Activated B cell treated with CpG ODN at 0.5 μM for 24 hours (primary cell): ENCODE data around the gene FOXL1. TPM values are rescaled to one million over a fixed set of nuclear protein-coding genes. Genes with fewer than 3 reads are reported as not detected.
A peak's percentile ranks its signal among the peaks of the same experiment; 100 is the strongest.

Experiments used
- ATAC-seq: fragments of 200-7000 bp; cut with Tn5 transposase; one replicate; pipeline ENCODE4 v1.10.0; 2021; ENCODE audit warnings: low read depth, mild to moderate bottlenecking, moderate library complexity
- CTCF ChIA-PET: fragments of 350-600 bp; sonication (Branson Sonifier 250); formaldehyde crosslinking; loops from one replicate; lab custom pipeline; 2021; ENCODE audit warnings: antibody characterized with exemption; lab: Charles Lee
- POLR2A ChIA-PET: fragments of 350-600 bp; sonication (Branson Sonifier 250); formaldehyde crosslinking; loops from one replicate; lab custom pipeline; 2021; ENCODE audit warnings: antibody characterized with exemption; lab: Charles Lee
- DNase-seq: peaks from one replicate; pipeline ENCODE4 v3.0.0; 2022
- H3K27ac Mint-ChIP-seq: one replicate; pipeline ENCODE4 v1.8.0; 2020; ENCODE audit warnings: mixed read lengths
- H3K27me3 Mint-ChIP-seq: one replicate; pipeline ENCODE4 v1.8.0; 2021; ENCODE audit warnings: mixed read lengths
- H3K36me3 Mint-ChIP-seq: one replicate; pipeline ENCODE4 v1.8.0; 2021; ENCODE audit warnings: low read depth, mixed read lengths
- H3K4me1 Mint-ChIP-seq: one replicate; pipeline ENCODE4 v1.8.0; 2021; ENCODE audit warnings: mixed read lengths
- H3K4me3 Mint-ChIP-seq: one replicate; pipeline ENCODE4 v1.8.0; 2020; ENCODE audit warnings: mild to moderate bottlenecking, mixed read lengths
- H3K9me3 Mint-ChIP-seq: one replicate; pipeline ENCODE4 v1.8.0; 2020; ENCODE audit warnings: mixed read lengths
- intact Hi-C: fragments of 100-400 bp; cut with micrococcal nuclease; formaldehyde crosslinking; loops from one replicate; pipeline ENCODE4 v1.15.1; 2024
- total RNA-seq: library from RNA; stranded (reverse); gene quantifications from 2 replicates; pipeline ENCODE4 v1.2.3, GENCODE V29; 2022
- TF ChIP-seq, protein P1 (sequence below): fragments of 200-600 bp; IDR thresholded peaks from one replicate; pipeline ENCODE4 v1.8.0; 2022; ENCODE audit warnings: antibody characterized with exemption, mild to moderate bottlenecking

The FOXL1 gene
- total RNA-seq, 1 donor from 2014 or later = not detected

DNA sequence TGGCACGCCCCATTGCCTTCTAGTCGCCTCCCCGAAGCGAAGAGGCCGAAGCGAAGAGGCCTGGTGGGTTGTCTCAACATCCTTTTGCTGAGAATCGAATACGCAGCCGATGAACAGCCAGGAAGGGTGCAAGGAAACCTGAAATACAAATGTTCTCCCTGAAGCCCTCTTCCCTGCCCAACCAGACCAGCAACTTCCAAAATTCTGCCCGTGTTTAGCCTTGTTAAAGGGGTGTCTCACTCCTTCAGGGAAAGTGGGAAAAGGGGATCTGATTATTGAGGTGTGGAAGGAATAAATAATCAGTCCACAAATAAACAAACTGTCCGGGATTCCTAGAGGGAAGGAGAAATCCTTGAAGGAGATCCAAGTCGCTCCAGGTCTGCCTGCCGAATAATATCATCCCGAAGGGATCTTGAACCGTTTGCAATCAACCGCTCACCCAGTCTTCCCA lies 13.1 kb upstream of the FOXL1 start:
- no peaks in the 10 kb centered on the region for H3K36me3 Mint-ChIP-seq
- no peak overlapping the region for H3K27ac Mint-ChIP-seq

DNA sequence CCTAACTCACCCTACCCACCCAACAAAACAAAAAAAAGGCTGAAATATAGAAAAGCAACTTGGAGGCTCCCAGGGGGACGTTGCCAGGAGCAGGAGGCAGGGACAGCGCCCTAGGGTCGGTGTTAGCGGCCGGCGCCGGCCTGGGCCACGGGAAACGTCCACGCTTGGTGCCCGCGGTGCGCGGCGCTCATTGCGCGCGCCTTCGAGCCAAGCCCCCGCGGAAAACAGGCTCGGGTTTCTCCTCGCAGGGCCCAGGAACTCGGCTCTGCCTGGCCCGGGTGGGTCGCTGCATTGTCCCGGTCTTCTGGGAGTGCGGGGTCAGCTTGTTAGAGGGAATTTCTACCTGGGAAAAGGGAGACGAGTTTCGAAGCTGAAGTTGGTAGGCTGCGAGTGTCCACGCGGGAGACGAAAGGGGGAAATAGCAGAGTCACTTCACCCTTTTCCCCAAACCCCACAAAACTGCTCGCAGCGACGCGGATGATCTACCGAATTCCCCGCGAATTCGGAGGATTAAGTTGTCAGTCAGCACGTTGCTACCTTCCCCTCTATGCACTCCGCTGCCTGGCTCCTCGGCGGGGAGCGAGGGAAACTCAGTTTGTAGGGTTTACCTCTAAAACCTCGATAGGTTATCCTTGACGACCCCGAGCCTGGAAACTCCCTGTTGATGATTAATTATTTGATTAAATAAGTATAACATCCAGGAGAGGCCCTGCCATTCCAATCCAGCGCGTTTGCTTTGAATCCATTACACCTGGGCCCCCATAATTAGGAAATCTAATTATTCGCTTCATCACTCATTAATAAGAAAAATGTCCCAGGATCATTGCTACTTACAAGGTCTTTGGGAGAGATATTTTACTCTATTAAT lies 12.5 kb upstream of the FOXL1 start:
- peaks cover 29% of the 10 kb centered on the region for H3K4me1 Mint-ChIP-seq
- no peak for ATAC-seq
- no peak for DNase-seq
- peaks cover 46% of the 10 kb centered on the region for H3K27me3 Mint-ChIP-seq
- no peaks in the 10 kb centered on the region for H3K9me3 Mint-ChIP-seq
- H3K4me3 Mint-ChIP-seq = no peak overlapping the region
- POLR2A ChIA-PET = no interaction called here
- TF ChIP-seq, protein P1, sequence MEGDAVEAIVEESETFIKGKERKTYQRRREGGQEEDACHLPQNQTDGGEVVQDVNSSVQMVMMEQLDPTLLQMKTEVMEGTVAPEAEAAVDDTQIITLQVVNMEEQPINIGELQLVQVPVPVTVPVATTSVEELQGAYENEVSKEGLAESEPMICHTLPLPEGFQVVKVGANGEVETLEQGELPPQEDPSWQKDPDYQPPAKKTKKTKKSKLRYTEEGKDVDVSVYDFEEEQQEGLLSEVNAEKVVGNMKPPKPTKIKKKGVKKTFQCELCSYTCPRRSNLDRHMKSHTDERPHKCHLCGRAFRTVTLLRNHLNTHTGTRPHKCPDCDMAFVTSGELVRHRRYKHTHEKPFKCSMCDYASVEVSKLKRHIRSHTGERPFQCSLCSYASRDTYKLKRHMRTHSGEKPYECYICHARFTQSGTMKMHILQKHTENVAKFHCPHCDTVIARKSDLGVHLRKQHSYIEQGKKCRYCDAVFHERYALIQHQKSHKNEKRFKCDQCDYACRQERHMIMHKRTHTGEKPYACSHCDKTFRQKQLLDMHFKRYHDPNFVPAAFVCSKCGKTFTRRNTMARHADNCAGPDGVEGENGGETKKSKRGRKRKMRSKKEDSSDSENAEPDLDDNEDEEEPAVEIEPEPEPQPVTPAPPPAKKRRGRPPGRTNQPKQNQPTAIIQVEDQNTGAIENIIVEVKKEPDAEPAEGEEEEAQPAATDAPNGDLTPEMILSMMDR = no peak
- CTCF ChIA-PET = no interaction called here
- no peaks in the 10 kb centered on the region for H3K36me3 Mint-ChIP-seq
- intact Hi-C loops = loop anchor here (5.0 to 10.0 kb wide), 2 partner anchors 54 to 199 kb away; partner anchors contain the start of gene FOXF1
- no peak overlapping the region for H3K27ac Mint-ChIP-seq

More for the DNA sequence above, 13.1 kb upstream of the FOXL1 start:
- DNase-seq (no peak), ATAC-seq (no peak)
- TF ChIP-seq, protein P1 = no peak
- intact Hi-C loops = loop anchor here (5.0 to 10.0 kb wide), 2 partner anchors 53 to 200 kb away; partner anchors contain the start of gene FOXF1
- CTCF ChIA-PET = interaction anchor here (0.7 to 2.3 kb wide), 6 partner anchors 8 to 1137 kb away, joined by 3 to 8 read pairs (median 4); no protein-coding TSS in a partner anchor
- POLR2A ChIA-PET = no interaction called here
- no peaks in the 10 kb centered on the region for H3K9me3 Mint-ChIP-seq
- H3K27me3 Mint-ChIP-seq = peaks cover 43% of the 10 kb centered on the region
- H3K4me3 Mint-ChIP-seq = no peak overlapping the region
- peaks cover 25% of the 10 kb centered on the region for H3K4me1 Mint-ChIP-seq

DNA sequence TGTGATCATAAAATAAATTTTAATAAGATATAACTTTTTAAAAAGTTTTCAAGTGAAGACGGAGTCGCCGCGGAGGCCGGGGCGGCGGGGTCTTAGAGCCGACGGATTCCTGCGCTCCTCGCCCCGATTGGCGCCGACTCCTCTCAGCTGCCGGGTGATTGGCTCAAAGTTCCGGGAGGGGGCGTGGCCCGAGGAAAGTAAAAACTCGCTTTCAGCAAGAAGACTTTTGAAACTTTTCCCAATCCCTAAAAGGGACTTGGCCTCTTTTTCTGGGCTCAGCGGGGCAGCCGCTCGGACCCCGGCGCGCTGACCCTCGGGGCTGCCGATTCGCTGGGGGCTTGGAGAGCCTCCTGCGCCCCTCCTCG lies 11.8 kb upstream of the FOXL1 start, which contains the start of gene FOXC2:
TSS of gene FOXC2 (plus strand) at position 229 of the 365 bp plus-strand sequence. CDS start 507 bp downstream, outside the sequence.
- TF ChIP-seq, protein P1 = no peak
- H3K4me3 Mint-ChIP-seq = peak within 1 kb of the TSS; percentile 35
- no peak for ATAC-seq

DNA sequence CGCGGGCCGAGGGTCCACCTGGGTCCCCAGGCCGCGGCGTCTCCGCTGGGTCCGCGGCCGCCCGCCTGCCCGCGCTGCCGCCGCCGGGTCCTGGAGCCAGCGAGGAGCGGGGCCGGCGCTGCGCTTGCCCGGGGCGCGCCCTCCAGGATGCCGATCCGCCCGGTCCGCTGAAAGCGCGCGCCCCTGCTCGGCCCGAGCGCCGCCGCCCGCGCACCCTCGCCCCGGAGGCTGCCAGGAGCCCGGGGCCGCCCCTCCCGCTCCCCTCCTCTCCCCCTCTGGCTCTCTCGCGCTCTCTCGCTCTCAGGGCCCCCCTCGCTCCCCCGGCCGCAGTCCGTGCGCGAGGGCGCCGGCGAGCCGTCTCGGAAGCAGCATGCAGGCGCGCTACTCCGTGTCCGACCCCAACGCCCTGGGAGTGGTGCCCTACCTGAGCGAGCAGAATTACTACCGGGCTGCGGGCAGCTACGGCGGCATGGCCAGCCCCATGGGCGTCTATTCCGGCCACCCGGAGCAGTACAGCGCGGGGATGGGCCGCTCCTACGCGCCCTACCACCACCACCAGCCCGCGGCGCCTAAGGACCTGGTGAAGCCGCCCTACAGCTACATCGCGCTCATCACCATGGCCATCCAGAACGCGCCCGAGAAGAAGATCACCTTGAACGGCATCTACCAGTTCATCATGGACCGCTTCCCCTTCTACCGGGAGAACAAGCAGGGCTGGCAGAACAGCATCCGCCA lies 11.2 kb upstream of the FOXL1 start:
- Mint-ChIP-seq H3K9me3 (no peaks in the 10 kb centered on the region), H3K27ac (no peak overlapping the region), H3K4me1 (peaks cover 29% of the 10 kb centered on the region), H3K4me3 (peak overlapping the region; percentile 35), H3K36me3 (no peaks in the 10 kb centered on the region), H3K27me3 (peaks cover 55% of the 10 kb centered on the region)
- TF ChIP-seq, protein P1 = no peak
- intact Hi-C loops = loop anchor here (5.0 to 10.0 kb wide), 2 partner anchors 55 to 198 kb away; partner anchors contain the start of gene FOXF1
- ATAC-seq (no peak), DNase-seq (no peak)
- POLR2A ChIA-PET = no interaction called here
- CTCF ChIA-PET = no interaction called here

More for the DNA sequence above, 11.8 kb upstream of the FOXL1 start, which contains the start of gene FOXC2:
- CTCF ChIA-PET = no interaction called here
- peaks cover 51% of the 10 kb centered on the region for H3K27me3 Mint-ChIP-seq
- POLR2A ChIA-PET = no interaction called here
- no peaks in the 10 kb centered on the region for H3K36me3 Mint-ChIP-seq
- no peak for DNase-seq
- H3K4me1 Mint-ChIP-seq = peaks cover 29% of the 10 kb centered on the region
- H3K9me3 Mint-ChIP-seq = no peaks in the 10 kb centered on the region
- intact Hi-C loops = loop anchor here (5.0 to 10.0 kb wide), 2 partner anchors 54 to 198 kb away; partner anchors contain the start of gene FOXF1
- H3K27ac Mint-ChIP-seq = no peak within 1 kb of the TSS
